Measurements from ENCODE around the gene SLC4A3. TPM values are rescaled to one million over a fixed set of nuclear protein-coding genes. Genes with fewer than 3 reads are reported as not detected.
A peak's percentile ranks its signal among the peaks of the same experiment; 100 is the strongest.

Gene SLC4A3
- total RNA-seq, 4 donors from 2014 or later, result 10.4 to 30.6 (median 12.4) TPM

DNA sequence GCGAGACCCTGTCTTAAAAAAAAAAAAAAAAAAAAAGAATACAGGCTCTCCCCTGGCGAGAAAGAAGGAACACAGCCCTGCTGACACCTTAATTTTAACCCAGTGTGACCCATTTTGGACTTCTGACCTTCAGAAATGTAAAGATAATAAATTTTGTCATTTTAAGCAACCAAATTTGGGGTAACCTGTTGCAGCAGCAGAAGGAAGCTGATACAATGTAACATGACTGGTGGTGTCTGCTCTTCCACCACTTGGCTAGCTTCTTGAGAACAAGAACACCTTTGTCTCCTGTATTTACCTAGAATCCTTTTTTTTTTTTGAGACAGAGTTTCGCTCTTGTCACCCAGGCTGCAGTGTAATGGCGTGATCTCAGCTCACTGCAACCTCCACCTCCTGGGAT, 36.3 kb upstream of the SLC4A3 start:
- no peak for ATAC-seq
- peaks cover under 1% of the 10 kb centered on the region for H3K27me3 ChIP-seq
- no peak overlapping the region for H3K4me3 ChIP-seq
- H3K4me1 ChIP-seq, result no peaks in the 10 kb centered on the region
- no peaks in the 10 kb centered on the region for H3K9me3 ChIP-seq
- H3K27ac ChIP-seq, result no peak overlapping the region
- 59 to 67% methylated on average over 3 of the region's 4 CpGs for whole genome bisulfite sequencing, 2 donors (ENCODE audit: low coverage in 1 of 2)
- no peak for TF ChIP-seq POLR2AphosphoS5 (IDR thresholded peaks at IDR 0.05)
- TF ChIP-seq, protein P1, sequence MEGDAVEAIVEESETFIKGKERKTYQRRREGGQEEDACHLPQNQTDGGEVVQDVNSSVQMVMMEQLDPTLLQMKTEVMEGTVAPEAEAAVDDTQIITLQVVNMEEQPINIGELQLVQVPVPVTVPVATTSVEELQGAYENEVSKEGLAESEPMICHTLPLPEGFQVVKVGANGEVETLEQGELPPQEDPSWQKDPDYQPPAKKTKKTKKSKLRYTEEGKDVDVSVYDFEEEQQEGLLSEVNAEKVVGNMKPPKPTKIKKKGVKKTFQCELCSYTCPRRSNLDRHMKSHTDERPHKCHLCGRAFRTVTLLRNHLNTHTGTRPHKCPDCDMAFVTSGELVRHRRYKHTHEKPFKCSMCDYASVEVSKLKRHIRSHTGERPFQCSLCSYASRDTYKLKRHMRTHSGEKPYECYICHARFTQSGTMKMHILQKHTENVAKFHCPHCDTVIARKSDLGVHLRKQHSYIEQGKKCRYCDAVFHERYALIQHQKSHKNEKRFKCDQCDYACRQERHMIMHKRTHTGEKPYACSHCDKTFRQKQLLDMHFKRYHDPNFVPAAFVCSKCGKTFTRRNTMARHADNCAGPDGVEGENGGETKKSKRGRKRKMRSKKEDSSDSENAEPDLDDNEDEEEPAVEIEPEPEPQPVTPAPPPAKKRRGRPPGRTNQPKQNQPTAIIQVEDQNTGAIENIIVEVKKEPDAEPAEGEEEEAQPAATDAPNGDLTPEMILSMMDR (IDR thresholded peaks at IDR 0.05), result no peak
- TF ChIP-seq EP300 (IDR thresholded peaks at IDR 0.05), result no peak
- TF ChIP-seq POLR2A (IDR thresholded peaks at IDR 0.05), result no peak
- H3K36me3 ChIP-seq, result no peaks in the 10 kb centered on the region

DNA sequence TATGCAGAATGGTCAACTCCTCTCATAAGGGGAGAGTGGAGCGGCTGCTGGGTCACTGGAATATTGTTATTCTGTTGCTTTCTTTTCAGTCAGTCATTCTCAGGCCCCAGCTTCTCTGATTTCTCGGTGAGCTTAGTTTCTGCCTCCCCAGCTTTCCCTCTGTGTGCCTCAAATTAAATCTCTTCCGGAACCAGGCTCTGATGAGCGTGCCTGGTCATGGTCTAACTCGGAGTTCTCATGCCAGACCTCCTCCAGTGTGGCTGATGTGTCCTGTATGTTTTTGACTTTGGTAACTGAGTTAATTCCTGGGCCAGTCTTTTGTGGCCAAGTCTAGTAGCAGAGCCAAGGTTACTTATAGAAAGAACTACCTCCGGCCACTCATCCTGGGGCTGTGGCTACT, 34.7 kb upstream of the SLC4A3 start:
- Histone ChIP-seq H3K4me1 (peaks cover 0 to 10% (median 9%) of the 10 kb centered on the region in 3 donors), H3K36me3 (no peaks in the 10 kb centered on the region), H3K4me3 (no peak overlapping the region), H3K27ac (no peak overlapping the region), H3K27me3 (no peaks in the 10 kb centered on the region), H3K9me3 (no peaks in the 10 kb centered on the region)
- ATAC-seq, result no peak
- 49 to 61% methylated on average over 5 to 6 of the region's 6 CpGs for WGBS, 2 donors (ENCODE audit: low coverage in 1 of 2)
- TF ChIP-seq POLR2A (IDR thresholded peaks at IDR 0.05), result no peak
- no peak for TF ChIP-seq POLR2AphosphoS5 (IDR thresholded peaks at IDR 0.05)
- no peak for TF ChIP-seq EP300 (IDR thresholded peaks at IDR 0.05)
- TF ChIP-seq, protein P1 (IDR thresholded peaks at IDR 0.05), result no peak

DNA sequence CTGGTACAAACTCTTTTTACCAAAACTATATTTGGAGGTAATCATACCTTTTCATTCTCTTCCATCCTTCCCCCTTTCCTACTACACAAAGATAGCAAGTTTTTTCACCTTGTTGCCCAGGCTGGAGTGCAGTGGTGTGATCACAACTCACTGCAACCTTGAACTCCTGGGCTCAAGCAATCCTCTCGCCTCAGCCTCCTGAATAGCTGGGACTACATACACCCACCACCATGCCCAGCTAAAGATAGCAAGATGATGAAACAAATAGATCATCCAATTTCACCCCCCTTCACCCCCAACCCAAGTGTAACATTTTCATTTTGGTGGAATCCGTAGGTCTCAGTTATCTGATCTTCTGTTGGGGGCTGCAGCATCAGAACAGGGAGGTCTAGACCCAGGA, 34.3 kb upstream of the SLC4A3 start:
- 90 to 100% methylated on average over 1 to 2 of the region's 2 CpGs for WGBS, 2 donors (ENCODE audit: low coverage in 1 of 2)
- Histone ChIP-seq H3K9me3 (no peaks in the 10 kb centered on the region), H3K4me3 (no peak overlapping the region), H3K4me1 (peaks cover 0 to 10% (median 9%) of the 10 kb centered on the region in 3 donors), H3K27ac (no peak overlapping the region), H3K27me3 (no peaks in the 10 kb centered on the region), H3K36me3 (no peaks in the 10 kb centered on the region)
- ATAC-seq, result no peak
- TF ChIP-seq EP300 (IDR thresholded peaks at IDR 0.05), result no peak
- TF ChIP-seq, protein P1 (IDR thresholded peaks at IDR 0.05), result no peak
- no peak for TF ChIP-seq POLR2A (IDR thresholded peaks at IDR 0.05)
- no peak for TF ChIP-seq POLR2AphosphoS5 (IDR thresholded peaks at IDR 0.05)

DNA sequence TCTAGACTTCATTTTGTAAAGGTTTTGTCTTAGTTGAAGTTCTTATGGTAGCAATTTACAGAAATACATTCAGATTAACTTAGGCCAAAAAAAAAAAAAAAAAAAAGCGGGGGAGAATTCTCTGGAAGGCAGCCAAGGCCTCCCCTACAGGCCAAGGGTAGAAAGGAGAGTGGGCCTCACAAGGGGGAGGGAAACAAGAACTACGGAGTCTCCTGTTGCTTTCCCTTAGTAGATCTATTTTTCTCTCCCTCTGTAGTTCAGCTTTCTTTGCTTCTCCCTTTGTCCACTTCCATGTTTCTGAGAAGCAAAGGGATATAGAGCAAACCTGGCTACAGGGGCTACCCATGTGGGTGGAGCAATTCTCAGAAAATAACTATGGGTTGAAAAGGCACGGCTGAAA, 32.2 kb upstream of the SLC4A3 start:
- TF ChIP-seq, protein P1 (IDR thresholded peaks at IDR 0.05), result no peak
- TF ChIP-seq POLR2AphosphoS5 (IDR thresholded peaks at IDR 0.05) (no peak), EP300 (IDR thresholded peaks at IDR 0.05) (no peak), POLR2A (IDR thresholded peaks at IDR 0.05) (no peak)
- no peak for ATAC-seq
- H3K9me3 ChIP-seq, result no peaks in the 10 kb centered on the region
- 10 to 15% methylated on average over 2 to 3 of the region's 3 CpGs for WGBS, 2 donors (ENCODE audit: low coverage in 1 of 2)
- peaks cover 0 to 20% (median 13%) of the 10 kb centered on the region in 3 donors for H3K4me1 ChIP-seq
- H3K27me3 ChIP-seq, result no peaks in the 10 kb centered on the region
- no peaks in the 10 kb centered on the region for H3K36me3 ChIP-seq
- H3K27ac ChIP-seq, result no peak overlapping the region
- no peak overlapping the region for H3K4me3 ChIP-seq

DNA sequence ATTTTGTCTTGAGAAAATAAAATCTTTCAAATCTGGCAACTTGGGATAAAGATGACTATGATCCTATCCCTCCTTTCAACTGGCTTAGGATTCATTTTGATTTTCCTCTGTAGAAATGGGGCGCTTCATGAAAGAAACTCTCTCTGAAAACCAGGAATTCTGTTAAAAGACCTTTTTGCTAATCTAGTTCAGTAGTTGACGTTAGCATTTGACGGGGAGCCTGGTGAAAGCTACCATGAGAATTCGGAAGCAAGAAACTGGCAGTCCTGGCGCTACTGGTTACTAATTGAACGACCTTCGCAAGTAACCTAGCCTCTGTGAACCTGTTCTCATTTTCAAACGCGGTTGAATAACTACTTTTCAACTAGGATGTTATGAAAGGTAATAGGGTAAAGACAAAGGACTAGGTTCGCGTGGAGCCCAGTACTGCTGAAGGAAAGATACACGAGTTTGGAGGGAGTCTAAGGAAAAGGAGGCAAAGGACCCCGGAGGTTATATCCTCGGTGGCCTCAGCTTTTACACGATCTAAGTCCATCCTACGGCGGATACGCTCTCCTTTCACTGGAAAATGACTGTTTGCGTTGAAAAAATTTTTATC, 30.4 kb upstream of the SLC4A3 start:
- Histone ChIP-seq H3K4me3 (peak overlapping the region; percentile 70 to 72), H3K9me3 (no peaks in the 10 kb centered on the region), H3K36me3 (peaks cover 0 to 14% of the 10 kb centered on the region in 2 donors), H3K4me1 (peaks cover 0 to 20% (median 13%) of the 10 kb centered on the region in 3 donors), H3K27me3 (no peaks in the 10 kb centered on the region), H3K27ac (peak overlapping the region; percentile 88 to 93 (median 90))
- no peak for TF ChIP-seq POLR2AphosphoS5 (IDR thresholded peaks at IDR 0.05)
- TF ChIP-seq, protein P1 (IDR thresholded peaks at IDR 0.05), result no peak
- no peak for TF ChIP-seq EP300 (IDR thresholded peaks at IDR 0.05)
- no peak for TF ChIP-seq POLR2A (IDR thresholded peaks at IDR 0.05)
- no peak for ATAC-seq
- WGBS, 2 donors (ENCODE audit: low coverage in 1 of 2), result 8 to 11% methylated on average over 15 to 18 of the region's 19 CpGs

Measured in gastroesophageal sphincter (tissue), 4 donors.